WI38 (cell line): ENCODE measurements around the gene ZBTB44.
"Not testable (repeated sequence)": the region's sequence is repeated elsewhere in the genome, so short reads cannot be mapped to it uniquely, and the experiment has no call there.

Source experiments
- H3K4me3 ChIP-seq: 2 replicates; pipeline ENCODE4 v1.5.1; 2011; ENCODE audit warnings: low read depth, mild to moderate bottlenecking, control low read depth, low read length
- CTCF ChIP-seq: IDR thresholded peaks from 2 replicates; pipeline ENCODE4 v1.5.1; 2012; ENCODE audit warnings: low read depth, mild to moderate bottlenecking, control low read depth, low read length

ZBTB44 gene

GRCh38 chr11:130234315-130234714 lies 80.4 kb downstream of the ZBTB44 start:
- TF ChIP-seq CTCF: no peak
- H3K4me3 ChIP-seq: no peak overlapping the region

- H3K4me3 ChIP-seq: not testable (repeated sequence)
These were observed 80.8 kb downstream of the ZBTB44 start for GRCh38 chr11:130233888-130234287.

- not testable (repeated sequence) for H3K4me3 ChIP-seq
These were observed 81.2 kb downstream of the ZBTB44 start for GRCh38 chr11:130233486-130233885.

- no peak for TF ChIP-seq CTCF
- H3K4me3 ChIP-seq: no peak overlapping the region
These were observed 87.3 kb downstream of the ZBTB44 start for GRCh38 chr11:130227373-130227772.

GRCh38 chr11:130223291-130223971 lies 91.3 kb downstream of the ZBTB44 start:
- H3K4me3 ChIP-seq: no peak overlapping the region
- no peak for TF ChIP-seq CTCF

- no peak overlapping the region for H3K4me3 ChIP-seq
- no peak for TF ChIP-seq CTCF
These were observed 94.2 kb downstream of the ZBTB44 start for GRCh38 chr11:130220311-130221035.

GRCh38 chr11:130219148-130219547 lies 95.6 kb downstream of the ZBTB44 start:
- no peak overlapping the region for H3K4me3 ChIP-seq
- no peak for TF ChIP-seq CTCF

- TF ChIP-seq CTCF: no peak
- no peak overlapping the region for H3K4me3 ChIP-seq
These were observed 96.1 kb downstream of the ZBTB44 start for GRCh38 chr11:130218501-130219070.
